Measurements from ENCODE around the gene LCAT. TPM values are rescaled to one million over a fixed set of nuclear protein-coding genes. Genes with fewer than 3 reads are reported as not detected.
A peak's percentile ranks its signal among the peaks of the same experiment; 100 is the strongest.

The LCAT gene
- total RNA-seq, 4 donors from 2014 or later, result 6.4 to 16.5 (median 12.1) TPM

DNA sequence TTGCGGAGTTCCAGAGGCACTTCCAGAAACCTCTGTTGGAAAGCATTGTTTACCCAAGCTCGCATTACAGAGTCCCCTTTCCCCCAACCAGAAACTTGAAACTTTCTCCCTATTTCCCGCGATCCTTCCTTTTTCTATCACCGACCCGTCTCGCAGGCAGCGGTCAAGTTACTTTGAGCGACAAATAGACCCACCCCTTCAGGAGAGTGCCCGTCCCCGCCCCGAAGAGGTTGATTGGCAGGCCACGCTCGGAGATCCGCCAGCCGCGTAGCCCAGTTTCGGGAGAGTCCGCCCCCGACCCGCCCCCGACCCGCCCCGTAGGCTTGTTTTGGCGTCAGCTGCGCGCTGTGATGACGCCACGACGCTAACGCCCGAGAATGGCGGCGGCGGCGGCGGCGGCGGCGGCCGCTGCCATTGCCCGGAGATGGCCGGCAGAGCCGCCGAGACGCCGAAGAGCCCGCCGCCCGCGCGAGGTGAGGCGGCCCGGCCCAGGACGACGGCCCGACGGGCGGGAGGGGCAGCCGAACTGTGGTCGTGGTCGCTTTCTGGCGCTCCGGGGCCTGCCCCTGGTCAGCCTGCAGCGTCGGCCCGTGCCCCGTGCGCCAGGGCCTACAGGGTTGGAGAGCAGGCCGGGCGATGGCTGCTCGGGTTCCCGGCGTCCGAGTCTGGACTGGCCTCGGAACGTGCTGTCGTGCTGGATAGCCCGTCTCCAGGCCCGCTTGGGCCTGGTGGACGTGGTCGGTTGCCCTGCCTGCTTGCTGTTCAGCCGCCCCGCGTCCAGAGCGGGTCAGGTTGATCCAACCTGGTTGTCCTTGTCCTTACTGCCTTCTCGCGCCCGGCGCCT lies 50.8 kb downstream of the LCAT start, which contains the start of gene PSKH1:
PSKH1 (plus strand) TSS at position 356 of the 844 bp plus-strand sequence. CDS start 15,496 bp downstream, outside the sequence.
- WGBS, 2 donors, result 0 to 1% methylated on average over 22 to 90 of the region's 90 CpGs
- DNase-seq (ENCODE audit: low spot score in 2 of 2), result peak; percentile 95 to 100
- H3K4me3 ChIP-seq (ENCODE audit: low read depth, poor library complexity, severe bottlenecking), result peak within 1 kb of the TSS; percentile 88
- intact Hi-C loops (cut with DNase I; ENCODE audit: low total_unique reads), result no loop called here
- TF ChIP-seq POLR2A (IDR thresholded peaks at IDR 0.05), result peak in 1 of 2 donors; percentile 63
- no peak for TF ChIP-seq CTCF (IDR thresholded peaks at IDR 0.05)

DNA sequence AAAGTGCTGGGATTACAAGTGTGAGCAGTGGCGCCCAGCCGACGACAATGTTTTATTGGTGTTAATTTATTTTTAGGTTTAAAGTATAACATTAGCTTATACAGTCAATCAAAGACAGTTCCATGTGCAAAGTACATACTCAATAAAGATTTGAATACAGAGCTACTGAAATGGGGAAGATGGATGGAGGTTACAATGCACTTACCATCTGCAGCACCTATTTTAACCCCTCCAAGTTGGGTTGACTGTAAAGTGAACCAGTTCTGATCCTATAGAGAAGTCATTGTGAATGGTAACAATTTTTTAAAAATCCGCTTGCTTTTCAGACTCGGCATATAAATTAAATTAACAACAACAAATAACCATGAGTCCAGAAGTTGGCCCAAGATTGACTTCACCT lies 51.5 kb downstream of the LCAT start:
- DNase-seq (ENCODE audit: low spot score in 2 of 2), result no peak
- no peak overlapping the region for H3K4me3 ChIP-seq (ENCODE audit: low read depth, poor library complexity, severe bottlenecking)
- intact Hi-C loops (cut with DNase I; ENCODE audit: low total_unique reads), result no loop called here
- 46 to 53% methylated on average over 5 of the region's 5 CpGs for WGBS, 2 donors
- TF ChIP-seq CTCF (IDR thresholded peaks at IDR 0.05) (no peak), POLR2A (IDR thresholded peaks at IDR 0.05) (no peak)

Other genes starting within 250 kb of the LCAT start
- 10 to 100 TPM; 31.7 to 41.4 (median 33.5) TPM for gene GFOD2, start 224.8 kb downstream of the LCAT start, total RNA-seq
- 10 to 100 TPM; 15.0 to 24.6 (median 17.9) TPM for gene RANBP10, start 137.6 kb downstream of the LCAT start, total RNA-seq
- gene TSNAXIP1, start 137.2 kb downstream of the LCAT start, total RNA-seq, result under 1 TPM in 3 of 4 donors, not detected in 1; 0.15 to 0.75 (median 0.15) TPM
- gene THAP11, start 101.8 kb downstream of the LCAT start, total RNA-seq, result 100 to 1,000 TPM in 1 of 4 donors, 10 to 100 TPM in 3; 61.3 to 102 (median 75.9) TPM
- gene NUTF2, start 97.2 kb downstream of the LCAT start, total RNA-seq, result 100 to 1,000 TPM in 3 of 4 donors, 10 to 100 TPM in 1; 88.5 to 136 (median 109) TPM
- 100 to 1,000 TPM in 3 of 4 donors, 10 to 100 TPM in 1; 77.6 to 205 (median 106) TPM for gene CENPT, start 96.4 kb downstream of the LCAT start, total RNA-seq
- gene EDC4, start 71.1 kb downstream of the LCAT start, total RNA-seq, result 10 to 100 TPM; 38.6 to 86.5 (median 56.7) TPM
- gene NRN1L, start 59.2 kb downstream of the LCAT start, total RNA-seq, result 1 to 10 TPM in 1 of 4 donors, under 1 TPM in 2, not detected in 1; 0.65 to 3.7 (median 0.80) TPM
- 10 to 100 TPM; 11.1 to 17.9 (median 14.4) TPM for gene PSKH1, start 50.9 kb downstream of the LCAT start, total RNA-seq
- 1 to 10 TPM in 1 of 4 donors, under 1 TPM in 1, not detected in 2; 0.84 to 1.7 TPM for gene CTRL, start 12.3 kb downstream of the LCAT start, total RNA-seq
- 10 to 100 TPM; 11.4 to 20.4 (median 17.8) TPM for gene PSMB10, start 7.3 kb downstream of the LCAT start, total RNA-seq
- 10 to 100 TPM; 31.3 to 74.1 (median 50.9) TPM for gene SLC12A4, start 24.5 kb upstream of the LCAT start, total RNA-seq
- under 1 TPM in 2 of 4 donors, not detected in 2; 0.15 to 0.26 TPM for gene DPEP3, start 36.4 kb upstream of the LCAT start, total RNA-seq
- 1 to 10 TPM in 3 of 4 donors, under 1 TPM in 1; 0.52 to 5.9 (median 1.7) TPM for gene DPEP2, start 55.4 kb upstream of the LCAT start, total RNA-seq
- gene DPEP2NB, start 71.8 kb upstream of the LCAT start, total RNA-seq, result not detected
- 10 to 100 TPM; 11.0 to 21.1 (median 13.6) TPM for gene DDX28, start 79.1 kb upstream of the LCAT start, total RNA-seq
- 10 to 100 TPM; 13.7 to 24.0 (median 14.8) TPM for gene DUS2, start 79.2 kb upstream of the LCAT start, total RNA-seq
- gene NFATC3, start 141.2 kb upstream of the LCAT start, total RNA-seq, result 10 to 100 TPM; 28.2 to 49.2 (median 31.9) TPM